Transverse colon (tissue), 4 donors: ENCODE measurements around the gene ZSWIM7. TPM values are rescaled to one million over a fixed set of nuclear protein-coding genes. Genes with fewer than 3 reads are reported as not detected.

Experiments
- DNase-seq: peaks from one replicate; pipeline ENCODE4 v3.0.0-alpha.2; 2019
- H3K27ac ChIP-seq, 4 donors: fragments of 200-600 bp; sonication (generic); 2 replicates each; pipeline ENCODE4 v1.5.1; 2016 to 2018; ENCODE audit warnings: inconsistent platforms in 4 of 4
- H3K27me3 ChIP-seq: fragments of 200-600 bp; sonication (generic); 2 replicates; pipeline ENCODE4 v1.5.1; 2017; ENCODE audit warnings: inconsistent platforms
- H3K36me3 ChIP-seq, 4 donors: fragments of 200-600 bp; sonication (generic); 2 replicates each; pipeline ENCODE4 v1.5.1; 2017 to 2019; ENCODE audit warnings: inconsistent platforms in 4 of 4
- H3K4me1 ChIP-seq, 4 donors: fragments of 200-600 bp; sonication (generic); 2 replicates each; pipeline ENCODE4 v1.5.1; 2017 to 2020; ENCODE audit warnings: inconsistent platforms in 4 of 4
- H3K4me3 ChIP-seq, 4 donors: fragments of 200-600 bp; sonication (generic); 1 replicate in 1 of 4; 2 replicates in 3 of 4; pipeline versions ENCODE4 v1.5.1 to v1.6.1; 2017 to 2019; ENCODE audit warnings: inconsistent platforms in 4 of 4
- H3K9me3 ChIP-seq, 2 donors: fragments of 200-600 bp; sonication (generic); 2 replicates each; pipeline ENCODE4 v1.5.1; 2017 to 2019; ENCODE audit warnings: inconsistent platforms in 2 of 2
- CTCF ChIP-seq, 5 experiments: fragments of 200-600 bp in 3 of 5; fragments of 450-650 bp in 2 of 5; sonication (generic) in 3 of 5; IDR thresholded peaks; 1 replicate in 2 of 5; 2 replicates in 3 of 5; pipeline ENCODE4 v1.5.1; 2016 to 2017; ENCODE audit warnings: antibody characterized with exemption in 5 of 5, inconsistent platforms in 3 of 5, mild to moderate bottlenecking in 2 of 5, moderate library complexity in 1 of 5
- EP300 ChIP-seq: sonication (generic); formaldehyde crosslinking; IDR thresholded peaks from one replicate; pipeline ENCODE4 v1.6.1; 2017; ENCODE audit warnings: antibody characterized with exemption, low read depth
- POLR2A ChIP-seq: fragments of 450-650 bp; IDR thresholded peaks from one replicate; pipeline ENCODE4 v1.6.1; 2016; ENCODE audit warnings: antibody characterized with exemption, mild to moderate bottlenecking, moderate library complexity
- POLR2AphosphoS5 ChIP-seq, 3 donors: sonication (generic); formaldehyde crosslinking; IDR thresholded peaks; one replicate each; pipeline ENCODE4 v1.6.1; 2016; ENCODE audit warnings: antibody characterized with exemption in 3 of 3
- WGBS, 2 donors: methylation state at CpG; one replicate each; pipeline ENCODE4 v1.1.5; 2018; ENCODE audit warnings: low coverage in 1 of 2; 5-methylcytosine and 5-hydroxymethylcytosine counted together
- in situ Hi-C, 4 donors: fragments of 200-750 bp; cut with MboI; loops; one replicate each; pipeline versions ENCODE4 v1.15.0 to v1.15.1; 2017; ENCODE audit warnings: low sequenced_read_pairs in 3 of 4, low pct_ligation_motif_present in 1 of 4, low pct_unique_long_range_greater_than_20kb in 1 of 4
- intact Hi-C: fragments of 100-400 bp; cut with DNase I; formaldehyde crosslinking; loops from one replicate; pipeline ENCODE4 v1.15.1; 2023; ENCODE audit warnings: low total_unique reads
- total RNA-seq, 4 donors: library from RNA; depleted of rRNA; stranded (reverse); fragments of >200 nt; gene quantifications; one replicate each; pipeline ENCODE4 v1.1.0, GENCODE V29; 2016

The ZSWIM7 gene
- total RNA-seq, 4 donors from 2014 or later = 3.6 to 19.5 (median 18.6) TPM

GRCh38 chr17:15946611-15947120 is 52.8 kb downstream of the ZSWIM7 start:
- TF ChIP-seq CTCF (IDR thresholded peaks at IDR 0.05) (no peak), POLR2AphosphoS5 (IDR thresholded peaks at IDR 0.05) (peak in 1 of 3 donors; percentile 15)
- peak overlapping the region; percentile 87 to 89 (median 89) for H3K27ac ChIP-seq
- intact Hi-C loops (no loop called here), in situ Hi-C loops (loop anchor here in 3 of 4 donors (10.0 to 25.0 kb wide), 2 partner anchors 48 to 109 kb away; partner anchors contain the start of genes TTC19 (in 2 of the 3) and ZSWIM7 (in 2 of the 3))
- H3K9me3 ChIP-seq = no peaks in the 10 kb centered on the region
- peak overlapping the region in 2 of 4 donors; percentile 35 to 76 for H3K4me3 ChIP-seq
- peaks cover 10% of the 10 kb centered on the region for H3K27me3 ChIP-seq
- no peaks in the 10 kb centered on the region for H3K36me3 ChIP-seq
- DNase-seq = peak; percentile 47
- H3K4me1 ChIP-seq = peaks cover 0 to 49% (median 44%) of the 10 kb centered on the region in 4 donors
- WGBS, 2 donors = 24 to 44% methylated on average over 3 to 9 of the region's 9 CpGs

- TF ChIP-seq POLR2AphosphoS5 (IDR thresholded peaks at IDR 0.05) = peak in 1 of 3 donors; percentile 12
- peak; percentile 13 for TF ChIP-seq POLR2A
- no peak for TF ChIP-seq EP300
- TF ChIP-seq CTCF (IDR thresholded peaks at IDR 0.05) = no peak
- intact Hi-C loops = no loop called here
- peaks cover 0 to 46% (median 44%) of the 10 kb centered on the region in 4 donors for H3K4me1 ChIP-seq
- DNase-seq = peak; percentile 36
- peak overlapping the region; percentile 35 to 76 (median 60) for H3K4me3 ChIP-seq
- no peaks in the 10 kb centered on the region for H3K36me3 ChIP-seq
- no peaks in the 10 kb centered on the region for H3K9me3 ChIP-seq
- in situ Hi-C loops = loop anchor here in 3 of 4 donors (10.0 to 25.0 kb wide), 2 partner anchors 49 to 108 kb away; partner anchors contain the start of genes TTC19 (in 2 of the 3) and ZSWIM7 (in 2 of the 3)
- 6% methylated on average over 58 of the region's 64 CpGs; no CpG with 5 or more reads in 1 of the 2 donors for WGBS, 2 donors
- H3K27ac ChIP-seq = peak overlapping the region; percentile 87 to 89 (median 89)
- H3K27me3 ChIP-seq = peaks cover 10% of the 10 kb centered on the region
These were observed 53.8 kb downstream of the ZSWIM7 start for GRCh38 chr17:15945527-15946191.

GRCh38 chr17:15944759-15945526 is 54.6 kb downstream of the ZSWIM7 start, which contains the start of gene ADORA2B:
ADORA2B (plus strand) TSS chr17:15945130; CDS start chr17:15945249, 119 bp downstream.
- intact Hi-C loops = no loop called here
- H3K27me3 ChIP-seq = peaks cover 10% of the 10 kb centered on the region
- WGBS, 2 donors = 0% methylated on average over 30 of the region's 88 CpGs; no CpG with 5 or more reads in 1 of the 2 donors
- peaks cover 0 to 46% (median 44%) of the 10 kb centered on the region in 4 donors for H3K4me1 ChIP-seq
- H3K27ac ChIP-seq = peak within 1 kb of the TSS; percentile 87 to 89 (median 89)
- H3K9me3 ChIP-seq = no peaks in the 10 kb centered on the region
- TF ChIP-seq POLR2AphosphoS5 (IDR thresholded peaks at IDR 0.05) (peak in 2 of 3 donors; percentile 54 to 58), EP300 (no peak), POLR2A (peak; percentile 47), CTCF (IDR thresholded peaks at IDR 0.05) (peak in 4 of 5 experiments; percentile 19 to 57 (median 40))
- H3K4me3 ChIP-seq = peak within 1 kb of the TSS; percentile 35 to 76 (median 60)
- DNase-seq = peak; percentile 76
- in situ Hi-C loops = loop anchor here in 3 of 4 donors (10.0 to 25.0 kb wide), 2 partner anchors 50 to 108 kb away; partner anchors contain the start of genes TTC19 (in 2 of the 3) and ZSWIM7 (in 2 of the 3)
- H3K36me3 ChIP-seq = no peaks in the 10 kb centered on the region
